ENCODE measurements around the gene SUSD6.
A peak's percentile ranks its signal among the peaks of the same experiment; 100 is the strongest.

Gene SUSD6

GRCh38 chr14:69680297-69680696 is 68.9 kb downstream of the SUSD6 start:
- Mint-ChIP-seq H3K9me3 (no peaks in the 10 kb centered on the region), H3K27ac (peak overlapping the region in 2 of 3 experiments; percentile 42 to 43)

GRCh38 chr14:69682136-69682535 is 70.7 kb downstream of the SUSD6 start:
- H3K4me3 Mint-ChIP-seq, result no peak overlapping the region
- H3K36me3 Mint-ChIP-seq (ENCODE audit: low read depth), result no peaks in the 10 kb centered on the region
- no peaks in the 10 kb centered on the region for H3K9me3 Mint-ChIP-seq
- peaks cover 3% of the 10 kb centered on the region for H3K27me3 Mint-ChIP-seq (ENCODE audit: low read depth)
- H3K27ac Mint-ChIP-seq, result peak overlapping the region in 1 of 3 experiments; percentile 42
- no peak for TF ChIP-seq CTCF (IDR thresholded peaks at IDR 0.05; ENCODE audit: unreplicated experiment in 3 of 3)
- peaks cover 66% of the 10 kb centered on the region for H3K4me1 Mint-ChIP-seq

More at GRCh38 chr14:69680297-69680696, 68.9 kb downstream of the SUSD6 start:
- Mint-ChIP-seq H3K4me1 (peaks cover 64% of the 10 kb centered on the region), H3K36me3 (ENCODE audit: low read depth) (peaks cover 3% of the 10 kb centered on the region), H3K27me3 (ENCODE audit: low read depth) (peaks cover 3% of the 10 kb centered on the region), H3K4me3 (no peak overlapping the region)
- no peak for TF ChIP-seq CTCF (IDR thresholded peaks at IDR 0.05; ENCODE audit: unreplicated experiment in 3 of 3)

GRCh38 chr14:69682621-69683263 is 71.3 kb downstream of the SUSD6 start:
- Mint-ChIP-seq H3K27me3 (ENCODE audit: low read depth) (peaks cover 3% of the 10 kb centered on the region), H3K27ac (peak overlapping the region in 2 of 3 experiments; percentile 18 to 42), H3K36me3 (ENCODE audit: low read depth) (no peaks in the 10 kb centered on the region), H3K4me3 (no peak overlapping the region), H3K4me1 (peaks cover 70% of the 10 kb centered on the region), H3K9me3 (no peaks in the 10 kb centered on the region)
- no peak for TF ChIP-seq CTCF (IDR thresholded peaks at IDR 0.05; ENCODE audit: unreplicated experiment in 3 of 3)

GRCh38 chr14:69683971-69684370 is 72.6 kb downstream of the SUSD6 start:
- Mint-ChIP-seq H3K36me3 (ENCODE audit: low read depth) (no peaks in the 10 kb centered on the region), H3K9me3 (no peaks in the 10 kb centered on the region), H3K27ac (peak overlapping the region in 1 of 3 experiments; percentile 27), H3K4me1 (peaks cover 81% of the 10 kb centered on the region), H3K27me3 (ENCODE audit: low read depth) (peaks cover 3% of the 10 kb centered on the region), H3K4me3 (no peak overlapping the region)
- no peak for TF ChIP-seq CTCF (IDR thresholded peaks at IDR 0.05; ENCODE audit: unreplicated experiment in 3 of 3)

- Mint-ChIP-seq H3K27ac (peak overlapping the region in 2 of 3 experiments; percentile 27 to 54), H3K27me3 (ENCODE audit: low read depth) (peaks cover 3% of the 10 kb centered on the region), H3K9me3 (no peaks in the 10 kb centered on the region), H3K36me3 (ENCODE audit: low read depth) (no peaks in the 10 kb centered on the region), H3K4me1 (peaks cover 83% of the 10 kb centered on the region), H3K4me3 (no peak overlapping the region)
- TF ChIP-seq CTCF (IDR thresholded peaks at IDR 0.05; ENCODE audit: unreplicated experiment in 3 of 3), result no peak
Observed at GRCh38 chr14:69684461-69685217, 73.2 kb downstream of the SUSD6 start.

Measured in nephron (organoid).